HepG2 (cell line): ENCODE measurements around the gene PLEKHS1.
"Not testable (repeated sequence)": the region's sequence is repeated elsewhere in the genome, so short reads cannot be mapped to it uniquely, and the experiment has no call there.

ENCODE experiments used
- POGZ ChIP-seq: sonication (generic); formaldehyde crosslinking; IDR thresholded peaks from 2 replicates; pipeline ENCODE4 v1.4.0; 2020; ENCODE audit warnings: mild to moderate bottlenecking, missing genetic modification reagents
- POLR2A ChIP-seq, 2 experiments: IDR thresholded peaks; 2 replicates each; pipeline ENCODE4 v1.6.1; 2011; ENCODE audit warnings: low read depth in 2 of 2, low read length in 2 of 2, mild to moderate bottlenecking in 1 of 2, moderate library complexity in 1 of 2; ENCODE audit not compliant: insufficient read depth in 1 of 2
- SP1 ChIP-seq, 2 experiments: fragments of 450-650 bp in 1 of 2; sonication (generic) in 1 of 2; formaldehyde crosslinking in 1 of 2; IDR thresholded peaks; 2 replicates each; pipeline versions ENCODE4 v1.4.0 to v1.6.1; 2016 to 2020; ENCODE audit warnings: missing genetic modification reagents in 1 of 2
- ZNF230 ChIP-seq: sonication (generic); formaldehyde crosslinking; IDR thresholded peaks from 2 replicates; pipeline ENCODE4 v1.4.0; 2020; ENCODE audit warnings: mild to moderate bottlenecking, missing genetic modification reagents

GRCh38 chr10:113828567-113828966, 77.1 kb downstream of the PLEKHS1 start:
- TF ChIP-seq ZNF230 (CRISPR knock-in tag); POGZ (CRISPR knock-in tag); SP1 (IDR thresholded peaks at IDR 0.05); SP1 (CRISPR knock-in tag; IDR thresholded peaks at IDR 0.05); POLR2A (IDR thresholded peaks at IDR 0.05; ENCODE audit: insufficient read depth in 1 of 2, low read depth in 2 of 2, low read length in 2 of 2): not testable (repeated sequence)
